ENCODE measurements around the gene SLC5A10. TPM values are rescaled to one million over a fixed set of nuclear protein-coding genes. Genes with fewer than 3 reads are reported as not detected.

The SLC5A10 gene
- total and polyA plus RNA-seq, 2 experiments from 2014 or later: 0.10 TPM; not detected in 1

GRCh38 chr17:18981642-18982424 lies 29.9 kb downstream of the SLC5A10 start (continued):
- TF ChIP-seq, protein P1, sequence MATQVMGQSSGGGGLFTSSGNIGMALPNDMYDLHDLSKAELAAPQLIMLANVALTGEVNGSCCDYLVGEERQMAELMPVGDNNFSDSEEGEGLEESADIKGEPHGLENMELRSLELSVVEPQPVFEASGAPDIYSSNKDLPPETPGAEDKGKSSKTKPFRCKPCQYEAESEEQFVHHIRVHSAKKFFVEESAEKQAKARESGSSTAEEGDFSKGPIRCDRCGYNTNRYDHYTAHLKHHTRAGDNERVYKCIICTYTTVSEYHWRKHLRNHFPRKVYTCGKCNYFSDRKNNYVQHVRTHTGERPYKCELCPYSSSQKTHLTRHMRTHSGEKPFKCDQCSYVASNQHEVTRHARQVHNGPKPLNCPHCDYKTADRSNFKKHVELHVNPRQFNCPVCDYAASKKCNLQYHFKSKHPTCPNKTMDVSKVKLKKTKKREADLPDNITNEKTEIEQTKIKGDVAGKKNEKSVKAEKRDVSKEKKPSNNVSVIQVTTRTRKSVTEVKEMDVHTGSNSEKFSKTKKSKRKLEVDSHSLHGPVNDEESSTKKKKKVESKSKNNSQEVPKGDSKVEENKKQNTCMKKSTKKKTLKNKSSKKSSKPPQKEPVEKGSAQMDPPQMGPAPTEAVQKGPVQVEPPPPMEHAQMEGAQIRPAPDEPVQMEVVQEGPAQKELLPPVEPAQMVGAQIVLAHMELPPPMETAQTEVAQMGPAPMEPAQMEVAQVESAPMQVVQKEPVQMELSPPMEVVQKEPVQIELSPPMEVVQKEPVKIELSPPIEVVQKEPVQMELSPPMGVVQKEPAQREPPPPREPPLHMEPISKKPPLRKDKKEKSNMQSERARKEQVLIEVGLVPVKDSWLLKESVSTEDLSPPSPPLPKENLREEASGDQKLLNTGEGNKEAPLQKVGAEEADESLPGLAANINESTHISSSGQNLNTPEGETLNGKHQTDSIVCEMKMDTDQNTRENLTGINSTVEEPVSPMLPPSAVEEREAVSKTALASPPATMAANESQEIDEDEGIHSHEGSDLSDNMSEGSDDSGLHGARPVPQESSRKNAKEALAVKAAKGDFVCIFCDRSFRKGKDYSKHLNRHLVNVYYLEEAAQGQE (IDR thresholded peaks at IDR 0.05; ENCODE audit: unreplicated experiment): no peak
- no peak for TF ChIP-seq EZH2 (IDR thresholded peaks at IDR 0.05; ENCODE audit: low read depth, unreplicated experiment)

DNA sequence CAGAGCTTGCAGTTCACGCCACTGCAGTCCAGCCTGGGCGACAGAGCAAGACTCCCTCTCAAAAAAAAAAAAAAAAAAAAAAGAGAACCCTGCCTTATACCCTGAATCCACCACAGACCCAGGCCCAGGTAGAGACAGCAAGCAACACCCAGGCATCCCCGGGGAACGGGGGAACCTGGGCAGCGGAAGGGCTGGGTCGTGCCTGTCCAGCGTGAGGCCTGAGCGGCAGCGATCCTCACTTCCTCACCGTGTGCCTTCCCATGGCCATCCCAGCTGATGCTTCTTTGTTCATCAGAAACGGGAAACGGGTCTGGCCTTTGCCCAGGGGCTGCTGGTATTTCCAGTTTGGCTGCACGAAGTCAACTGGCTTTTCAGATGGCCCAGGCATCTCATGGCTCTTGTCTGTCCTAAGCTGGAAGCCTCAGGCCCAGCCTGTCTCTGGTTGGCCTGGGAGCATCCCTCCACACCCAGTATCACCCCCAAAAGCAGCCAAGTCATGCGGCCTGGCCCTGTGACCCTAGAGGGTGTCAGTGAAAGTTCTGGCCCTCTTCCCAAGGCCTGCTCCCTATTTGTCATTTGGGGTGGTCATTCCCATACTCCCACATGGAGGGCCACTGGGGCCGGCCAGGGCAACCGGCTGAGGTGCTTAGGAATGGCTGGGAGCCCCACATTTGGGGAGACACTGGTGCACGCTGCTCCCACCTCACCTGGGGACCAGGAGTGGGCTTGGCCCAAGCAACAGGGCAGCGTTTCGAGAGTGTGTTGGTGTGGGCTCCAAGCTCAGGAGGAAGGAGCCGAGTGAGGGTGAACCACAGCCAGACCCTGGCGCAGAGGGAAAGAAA lies 32.5 kb downstream of the SLC5A10 start:
- H3K4me3 ChIP-seq: no peak overlapping the region
- H3K27me3 ChIP-seq (ENCODE audit: insufficient read depth): no peaks in the 10 kb centered on the region
- ATAC-seq (no peak), DNase-seq (ENCODE audit: low spot score) (no peak)
- no peak overlapping the region for H3K4me2 ChIP-seq
- H3K27me3 Mint-ChIP-seq (ENCODE audit: insufficient read depth, low read depth, poor library complexity): peaks cover 18% of the 10 kb centered on the region
- H3K4me1 ChIP-seq (ENCODE audit: insufficient read depth): no peaks in the 10 kb centered on the region
- no peaks in the 10 kb centered on the region for H3K36me3 ChIP-seq (ENCODE audit: insufficient read depth)
- no peak overlapping the region for H3K4me3 Mint-ChIP-seq
- H3K79me2 ChIP-seq (replicated peaks; ENCODE audit: insufficient read depth): 0 out of 2 replicates have a peak, but pooled peaks cover 2% of the 10 kb centered on the region
- H4K20me1 ChIP-seq (replicated peaks; ENCODE audit: insufficient read depth): peaks cover 6% of the 10 kb centered on the region; the same call in 1 of the 2 replicates
- no peaks in the 10 kb centered on the region for H3F3A ChIP-seq (replicated peaks; ENCODE audit: low read depth)
- no peaks in the 10 kb centered on the region for H3K9me3 Mint-ChIP-seq
- H3K9me2 ChIP-seq (ENCODE audit: insufficient read depth): no peaks in the 10 kb centered on the region
- H3K27ac Mint-ChIP-seq: no peak overlapping the region
- H2AFZ ChIP-seq: no peak overlapping the region
- peaks cover 20% of the 10 kb centered on the region for H3K36me3 Mint-ChIP-seq (ENCODE audit: low read depth)
- 0 out of 3 replicates have a peak, but pooled peaks cover 2% of the 10 kb centered on the region for H3K4me1 Mint-ChIP-seq
- H3K27ac ChIP-seq (ENCODE audit: low read depth): no peak overlapping the region
- TF ChIP-seq EZH2phosphoT487 (IDR thresholded peaks at IDR 0.05; ENCODE audit: unreplicated experiment) (no peak), ETS1 (IDR thresholded peaks at IDR 0.05) (no peak), CREB1 (CRISPR knock-in tag; IDR thresholded peaks at IDR 0.05; ENCODE audit: low read depth) (no peak), JUNB (IDR thresholded peaks at IDR 0.05; ENCODE audit: unreplicated experiment) (no peak), NANOG (IDR thresholded peaks at IDR 0.05; ENCODE audit: borderline replicate concordance) (no peak), ZNF114 (CRISPR knock-in tag; IDR thresholded peaks at IDR 0.05) (no peak), ZNF331 (CRISPR knock-in tag; IDR thresholded peaks at IDR 0.05; ENCODE audit: low read depth) (no peak), STAT1 (IDR thresholded peaks at IDR 0.05; ENCODE audit: unreplicated experiment) (no peak), EZH2 (IDR thresholded peaks at IDR 0.05; ENCODE audit: low read depth, unreplicated experiment) (no peak)
- TF ChIP-seq, protein P1 (IDR thresholded peaks at IDR 0.05; ENCODE audit: unreplicated experiment): no peak
- TF ChIP-seq, protein P2, sequence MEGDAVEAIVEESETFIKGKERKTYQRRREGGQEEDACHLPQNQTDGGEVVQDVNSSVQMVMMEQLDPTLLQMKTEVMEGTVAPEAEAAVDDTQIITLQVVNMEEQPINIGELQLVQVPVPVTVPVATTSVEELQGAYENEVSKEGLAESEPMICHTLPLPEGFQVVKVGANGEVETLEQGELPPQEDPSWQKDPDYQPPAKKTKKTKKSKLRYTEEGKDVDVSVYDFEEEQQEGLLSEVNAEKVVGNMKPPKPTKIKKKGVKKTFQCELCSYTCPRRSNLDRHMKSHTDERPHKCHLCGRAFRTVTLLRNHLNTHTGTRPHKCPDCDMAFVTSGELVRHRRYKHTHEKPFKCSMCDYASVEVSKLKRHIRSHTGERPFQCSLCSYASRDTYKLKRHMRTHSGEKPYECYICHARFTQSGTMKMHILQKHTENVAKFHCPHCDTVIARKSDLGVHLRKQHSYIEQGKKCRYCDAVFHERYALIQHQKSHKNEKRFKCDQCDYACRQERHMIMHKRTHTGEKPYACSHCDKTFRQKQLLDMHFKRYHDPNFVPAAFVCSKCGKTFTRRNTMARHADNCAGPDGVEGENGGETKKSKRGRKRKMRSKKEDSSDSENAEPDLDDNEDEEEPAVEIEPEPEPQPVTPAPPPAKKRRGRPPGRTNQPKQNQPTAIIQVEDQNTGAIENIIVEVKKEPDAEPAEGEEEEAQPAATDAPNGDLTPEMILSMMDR (conservative IDR thresholded peaks at IDR 0.05; ENCODE audit: low read depth in 2 of 2): no peak

All from GM23338 (cell line).